Prostate gland (tissue), 2 donors: Measurements from ENCODE around the gene GNGT2. TPM values are rescaled to one million over a fixed set of nuclear protein-coding genes. Genes with fewer than 3 reads are reported as not detected.
A peak's percentile ranks its signal among the peaks of the same experiment; 100 is the strongest.
"Not testable (repeated sequence)": the region's sequence is repeated elsewhere in the genome, so short reads cannot be mapped to it uniquely, and the experiment has no call there.

Source experiments
- DNase-seq: peaks from one replicate; pipeline ENCODE4 v3.0.0-alpha.2; 2019; ENCODE audit warnings: low spot score
- H3K27ac ChIP-seq, 2 donors: fragments of 200-600 bp; sonication (generic); 2 replicates each; pipeline ENCODE4 v1.5.1; 2017 to 2019
- H3K27me3 ChIP-seq: fragments of 200-600 bp; sonication (generic); replicated peaks from 2 replicates; pipeline ENCODE4 v1.5.1; 2019; ENCODE audit not compliant: insufficient read depth
- H3K36me3 ChIP-seq, 2 donors: fragments of 200-600 bp; sonication (generic); 1 replicate in 1 of 2; 2 replicates in 1 of 2; pipeline versions ENCODE4 v1.5.1 to v1.8.1; 2017 to 2019
- H3K4me1 ChIP-seq: fragments of 200-600 bp; sonication (generic); replicated peaks from 2 replicates; pipeline ENCODE4 v1.5.1; 2019
- H3K4me3 ChIP-seq, 2 donors: fragments of 200-600 bp; sonication (generic); 2 replicates each; pipeline ENCODE4 v1.5.1; 2017 to 2019
- H3K9me3 ChIP-seq: fragments of 200-600 bp; sonication (generic); 2 replicates; pipeline ENCODE4 v1.5.1; 2017
- CTCF ChIP-seq, 4 experiments: fragments of 200-600 bp in 2 of 4; fragments of 450-650 bp in 2 of 4; sonication (generic) in 2 of 4; IDR thresholded peaks; 1 replicate in 3 of 4; 2 replicates in 1 of 4; pipeline ENCODE4 v1.5.1; 2016 to 2019; ENCODE audit warnings: antibody characterized with exemption in 4 of 4, mild to moderate bottlenecking in 2 of 4, moderate library complexity in 2 of 4
- POLR2A ChIP-seq: fragments of 450-650 bp; IDR thresholded peaks from one replicate; pipeline ENCODE4 v1.6.1; 2016; ENCODE audit warnings: antibody characterized with exemption, mild to moderate bottlenecking
- POLR2AphosphoS5 ChIP-seq: sonication (generic); formaldehyde crosslinking; IDR thresholded peaks from one replicate; pipeline ENCODE4 v1.6.1; 2017; ENCODE audit warnings: antibody characterized with exemption
- WGBS: methylation state at CpG from one replicate; pipeline ENCODE4 v1.1.5; 2018; 5-methylcytosine and 5-hydroxymethylcytosine counted together
- intact Hi-C: fragments of 100-400 bp; cut with DNase I; formaldehyde crosslinking; loops from one replicate; pipeline ENCODE4 v1.14.2; 2022
- total RNA-seq, 2 donors: library from RNA; depleted of rRNA; stranded (reverse); fragments of >200 nt; gene quantifications; one replicate each; pipeline ENCODE4 v1.1.0, GENCODE V29; 2016

The GNGT2 gene
- total RNA-seq, 2 donors from 2014 or later: 3.1 TPM; not detected in 1

GRCh38 chr17:49183341-49183740, 27.0 kb downstream of the GNGT2 start:
- no peak for DNase-seq
- Histone ChIP-seq H3K27me3 (no peaks in the 10 kb centered on the region), H3K27ac (no peak overlapping the region), H3K9me3 (no peaks in the 10 kb centered on the region), H3K36me3 (no peaks in the 10 kb centered on the region), H3K4me1 (no peaks in the 10 kb centered on the region), H3K4me3 (no peak overlapping the region)
- 81% methylated on average over 5 of the region's 5 CpGs for WGBS
- intact Hi-C loops: no loop called here
- no peak for TF ChIP-seq POLR2AphosphoS5
- TF ChIP-seq POLR2A: no peak

GRCh38 chr17:49180998-49181635, 29.3 kb downstream of the GNGT2 start:
- H3K4me3 ChIP-seq: no peak overlapping the region
- no peaks in the 10 kb centered on the region for H3K4me1 ChIP-seq
- no peaks in the 10 kb centered on the region for H3K9me3 ChIP-seq
- H3K27me3 ChIP-seq: no peaks in the 10 kb centered on the region
- TF ChIP-seq POLR2AphosphoS5 (no peak), POLR2A (no peak), CTCF (IDR thresholded peaks at IDR 0.05) (no peak)
- no peak overlapping the region for H3K27ac ChIP-seq
- no peak for DNase-seq
- intact Hi-C loops: no loop called here
- 67% methylated on average over 6 of the region's 6 CpGs for WGBS
- no peaks in the 10 kb centered on the region for H3K36me3 ChIP-seq

GRCh38 chr17:49180303-49180702, 30.1 kb downstream of the GNGT2 start:
- Histone ChIP-seq H3K27me3 (no peaks in the 10 kb centered on the region), H3K9me3 (no peaks in the 10 kb centered on the region), H3K4me1 (no peaks in the 10 kb centered on the region), H3K27ac (no peak overlapping the region), H3K4me3 (no peak overlapping the region), H3K36me3 (no peaks in the 10 kb centered on the region)
- 24% methylated on average over 5 of the region's 5 CpGs for WGBS
- peak in 3 of 4 experiments; percentile 53 to 59 (median 55) for TF ChIP-seq CTCF (IDR thresholded peaks at IDR 0.05)
- TF ChIP-seq POLR2AphosphoS5: no peak
- TF ChIP-seq POLR2A: no peak
- intact Hi-C loops: no loop called here
- peak; percentile 28 for DNase-seq

- H3K4me1 ChIP-seq, H3K27me3 ChIP-seq, H3K27ac ChIP-seq, H3K9me3 ChIP-seq, intact Hi-C loops, H3K36me3 ChIP-seq, DNase-seq, H3K4me3 ChIP-seq: not testable (repeated sequence)
- WGBS: 93% methylated on average over 11 of the region's 11 CpGs
These were observed 34.4 kb downstream of the GNGT2 start for GRCh38 chr17:49175978-49176377.

GRCh38 chr17:49170711-49171110, 39.7 kb downstream of the GNGT2 start:
- H3K27ac ChIP-seq, intact Hi-C loops, H3K4me1 ChIP-seq, H3K9me3 ChIP-seq, DNase-seq, H3K4me3 ChIP-seq, H3K27me3 ChIP-seq, H3K36me3 ChIP-seq: not testable (repeated sequence)
- WGBS: 67% methylated on average over 3 of the region's 3 CpGs

GRCh38 chr17:49170216-49170615, 40.2 kb downstream of the GNGT2 start:
- WGBS: 88% methylated on average over 2 of the region's 2 CpGs
- intact Hi-C loops: no loop called here
- Histone ChIP-seq H3K4me1 (no peaks in the 10 kb centered on the region), H3K27ac (no peak overlapping the region), H3K36me3 (no peaks in the 10 kb centered on the region), H3K4me3 (no peak overlapping the region), H3K9me3 (no peaks in the 10 kb centered on the region), H3K27me3 (no peaks in the 10 kb centered on the region)
- DNase-seq: no peak
- TF ChIP-seq POLR2AphosphoS5 (no peak), POLR2A (no peak), CTCF (IDR thresholded peaks at IDR 0.05) (no peak)
